GM19467 (cell line): ENCODE results near the gene RALGDS.

Experiments
- ATAC-seq: cut with Tn5 transposase; IDR thresholded peaks from one replicate; pipeline ENCODE4 v1.9.1; 2021; ENCODE audit warnings: mild to moderate bottlenecking, moderate library complexity; ENCODE audit not compliant: unreplicated experiment

Gene RALGDS

DNA sequence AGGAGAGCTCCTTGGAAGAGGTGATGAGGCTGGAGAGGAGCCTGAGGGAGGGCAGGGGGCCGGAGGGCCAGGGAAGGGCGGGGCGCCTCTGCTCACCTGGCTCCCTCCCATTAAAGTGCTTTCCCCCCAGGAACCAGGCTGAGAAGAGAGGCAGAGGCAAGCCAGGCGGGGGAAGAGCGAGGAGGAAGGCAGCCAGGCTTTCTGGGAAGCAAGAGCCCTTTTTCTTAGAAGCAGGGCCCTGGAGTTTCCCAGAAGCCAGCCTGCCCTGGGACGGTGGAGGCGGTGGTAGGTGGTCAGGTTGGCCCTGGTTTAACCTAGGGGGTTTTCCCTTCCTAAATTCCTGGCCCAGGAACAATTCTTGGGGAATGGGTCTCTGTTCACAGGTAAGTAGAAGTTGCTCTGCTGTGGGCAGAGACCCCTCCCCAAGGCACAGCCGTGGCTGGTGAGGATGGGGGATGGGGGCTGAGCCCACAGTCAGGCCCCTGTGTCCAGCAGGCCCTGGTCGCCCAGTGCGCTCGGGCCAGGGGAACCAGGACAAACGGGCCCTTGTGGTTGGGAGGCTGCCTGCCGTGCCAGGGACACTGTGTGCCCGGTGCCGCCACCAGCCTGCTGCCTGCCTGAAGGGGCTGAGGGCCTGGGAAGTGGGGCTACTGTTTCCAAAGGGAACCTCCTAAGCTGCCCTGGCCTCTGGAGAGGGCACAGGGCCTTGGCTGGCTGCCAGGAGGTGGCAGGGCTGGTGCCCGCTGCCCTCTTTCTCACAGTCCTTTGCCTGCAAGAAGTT lies 16.6 kb upstream of the RALGDS start:
- ATAC-seq, result no peak

DNA sequence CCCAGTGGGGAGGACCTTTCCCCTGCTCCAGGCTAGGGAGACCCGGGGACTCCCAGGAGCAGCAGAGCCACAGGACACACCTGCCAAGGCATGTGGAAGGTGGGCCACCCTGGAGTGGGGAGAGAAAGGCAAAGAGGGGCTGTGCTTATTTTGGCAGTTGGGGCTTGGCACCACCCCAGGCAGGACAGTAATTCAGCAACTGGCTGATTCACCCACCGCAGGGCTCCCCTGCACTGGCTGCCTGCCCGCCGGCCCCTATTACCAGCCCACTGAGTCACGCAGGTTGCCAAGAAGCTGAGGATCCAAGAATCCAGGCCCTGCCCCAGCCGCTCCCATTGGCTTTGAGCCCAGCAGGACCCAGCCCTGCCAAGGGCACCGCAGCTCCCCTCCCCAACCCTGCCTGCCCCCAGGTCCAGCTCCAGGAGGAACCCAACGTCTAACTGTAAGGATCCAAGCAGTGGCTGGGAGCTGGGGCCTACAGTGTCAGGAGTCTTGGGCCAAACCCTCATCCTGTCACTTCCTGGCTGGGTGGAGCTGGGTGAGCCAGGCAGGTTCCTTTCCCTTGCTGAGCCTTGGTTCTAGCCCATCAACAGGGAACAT lies 14.2 kb upstream of the RALGDS start:
- no peak for ATAC-seq

DNA sequence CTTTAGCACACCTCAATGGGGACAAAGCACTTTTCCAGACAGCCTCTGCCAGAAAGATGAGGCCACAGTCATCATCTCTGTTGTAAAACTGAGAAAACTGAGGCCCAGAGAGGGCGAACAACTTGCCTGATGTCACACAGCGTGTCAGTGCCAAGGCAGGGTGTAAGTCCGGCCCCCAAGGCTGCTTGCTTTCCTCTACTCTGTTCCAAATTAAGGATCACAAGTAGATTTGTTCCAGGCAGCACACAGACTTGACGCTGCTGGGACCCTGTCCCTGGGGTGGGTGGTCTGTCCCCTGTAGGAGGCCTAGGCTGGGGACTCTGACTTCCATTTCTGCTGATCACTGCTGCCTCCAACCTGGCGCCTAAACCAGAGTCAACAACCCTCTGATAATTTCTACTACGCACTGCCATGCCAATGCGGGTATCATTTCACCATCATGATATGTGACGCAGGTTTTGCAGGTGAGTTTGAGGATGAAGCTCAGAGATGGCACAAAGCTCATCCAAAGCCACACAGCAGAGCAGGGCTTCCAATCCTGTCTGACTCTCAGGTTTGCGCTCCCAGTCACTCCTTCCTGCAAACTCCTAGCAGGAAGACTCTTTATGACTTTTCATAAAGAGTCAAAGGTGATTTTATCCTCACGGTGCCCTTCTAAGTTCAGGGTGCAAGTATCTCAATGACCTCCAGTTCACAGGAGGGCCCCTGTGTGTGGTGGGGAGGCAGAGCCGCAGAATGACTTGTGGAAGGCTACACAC lies 13.5 kb upstream of the RALGDS start:
- no peak for ATAC-seq

DNA sequence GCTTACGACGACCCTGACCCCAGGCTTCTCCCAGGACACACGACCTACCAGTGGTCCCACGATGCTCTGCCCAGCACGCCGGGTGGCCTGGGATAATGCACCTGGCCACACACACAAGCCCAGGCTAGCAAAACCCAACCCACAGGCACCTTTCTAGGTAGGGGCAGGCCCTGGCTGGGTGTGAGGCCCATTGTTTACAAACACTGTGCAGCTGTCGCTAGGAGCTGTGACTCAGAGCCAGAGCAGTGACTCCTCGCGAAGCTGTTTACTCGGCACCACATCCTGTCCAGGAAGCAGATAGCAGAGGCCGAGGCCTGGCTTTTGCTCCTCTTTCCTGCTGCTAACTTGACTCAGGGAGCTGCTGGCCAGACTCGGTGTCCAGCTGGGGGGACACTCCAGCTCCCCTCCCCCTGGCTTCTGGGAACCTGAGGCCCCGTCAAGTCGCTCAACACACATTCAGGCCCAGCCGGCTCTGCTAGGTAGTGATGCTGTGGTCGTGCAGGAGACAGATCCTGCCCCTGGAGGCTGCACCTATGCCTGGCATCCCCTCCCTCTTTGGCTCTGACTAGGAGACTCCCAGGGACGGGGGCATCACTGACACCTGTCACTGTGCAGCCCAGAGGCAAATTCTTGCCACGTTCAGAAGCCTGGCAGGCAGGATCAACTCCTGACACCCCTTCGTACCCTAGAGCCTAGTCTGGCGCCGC lies 12.8 kb upstream of the RALGDS start:
- peak; percentile 86 for ATAC-seq

DNA sequence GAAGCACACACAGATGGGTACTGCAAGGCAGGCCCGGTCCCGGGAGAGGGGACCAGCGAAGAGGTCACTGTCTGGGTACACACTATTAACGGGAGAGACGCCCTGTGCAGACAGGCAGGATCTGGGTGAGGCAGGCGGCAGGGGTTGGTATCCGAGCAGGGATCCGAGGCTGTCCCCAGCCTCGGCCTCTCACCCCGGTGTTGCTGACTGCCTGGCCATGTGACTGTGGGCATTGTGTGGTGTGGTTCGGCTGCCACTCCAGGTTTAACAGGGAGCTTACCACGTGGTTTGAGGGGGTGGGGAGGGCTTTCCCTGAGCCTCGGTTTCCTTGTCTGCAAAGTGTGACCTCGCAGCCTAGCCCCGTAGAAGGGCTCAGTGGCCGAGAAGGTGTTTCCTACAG lies 11.1 kb upstream of the RALGDS start:
- ATAC-seq, result no peak

DNA sequence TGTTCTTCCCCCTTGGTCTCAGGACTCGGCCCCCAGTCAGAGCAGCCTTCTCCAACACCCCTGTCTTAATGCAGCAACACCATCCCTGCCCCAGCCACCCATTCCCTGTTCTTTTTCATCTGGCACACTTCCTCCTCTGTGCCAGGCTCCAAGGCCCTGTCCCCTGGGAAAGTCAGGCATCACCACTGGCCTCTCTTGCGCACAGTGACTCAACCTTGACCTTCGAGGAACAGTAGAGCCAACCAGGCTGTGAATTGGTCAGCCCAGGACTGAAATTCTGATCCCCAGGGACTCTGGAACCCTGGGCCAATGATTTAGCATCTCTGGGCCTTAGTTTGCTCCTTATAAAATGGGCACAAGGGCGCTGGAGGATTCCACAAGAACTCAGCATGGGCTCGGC lies 10.5 kb upstream of the RALGDS start:
- no peak for ATAC-seq

DNA sequence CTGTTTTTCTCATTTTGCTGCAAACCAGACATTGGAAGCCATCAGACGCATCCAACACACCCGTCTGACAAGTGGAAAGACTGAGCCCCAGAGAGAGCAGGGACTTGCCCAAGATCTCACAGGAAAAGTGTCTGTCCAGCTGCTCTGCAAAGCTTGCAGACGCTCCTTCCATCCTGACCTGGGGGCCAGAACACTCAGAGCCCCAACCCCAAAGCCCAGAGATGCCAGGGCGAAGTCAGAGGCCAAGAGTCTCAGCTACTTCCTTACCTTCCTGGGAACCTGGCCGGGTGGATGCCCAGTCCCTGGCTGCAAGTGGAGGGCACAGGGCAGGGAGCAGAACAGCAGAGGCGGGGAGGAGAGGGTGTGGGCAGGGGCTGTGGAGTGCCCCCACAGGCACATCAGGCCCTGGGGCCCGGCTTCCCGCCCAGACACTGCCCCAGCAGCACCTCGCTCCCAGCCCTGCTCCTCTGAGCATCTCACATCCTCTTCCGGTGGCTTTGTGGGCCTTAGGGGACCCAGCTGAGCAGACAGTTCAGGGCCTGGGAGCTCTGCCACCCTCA lies 9.7 kb upstream of the RALGDS start:
- no peak for ATAC-seq

DNA sequence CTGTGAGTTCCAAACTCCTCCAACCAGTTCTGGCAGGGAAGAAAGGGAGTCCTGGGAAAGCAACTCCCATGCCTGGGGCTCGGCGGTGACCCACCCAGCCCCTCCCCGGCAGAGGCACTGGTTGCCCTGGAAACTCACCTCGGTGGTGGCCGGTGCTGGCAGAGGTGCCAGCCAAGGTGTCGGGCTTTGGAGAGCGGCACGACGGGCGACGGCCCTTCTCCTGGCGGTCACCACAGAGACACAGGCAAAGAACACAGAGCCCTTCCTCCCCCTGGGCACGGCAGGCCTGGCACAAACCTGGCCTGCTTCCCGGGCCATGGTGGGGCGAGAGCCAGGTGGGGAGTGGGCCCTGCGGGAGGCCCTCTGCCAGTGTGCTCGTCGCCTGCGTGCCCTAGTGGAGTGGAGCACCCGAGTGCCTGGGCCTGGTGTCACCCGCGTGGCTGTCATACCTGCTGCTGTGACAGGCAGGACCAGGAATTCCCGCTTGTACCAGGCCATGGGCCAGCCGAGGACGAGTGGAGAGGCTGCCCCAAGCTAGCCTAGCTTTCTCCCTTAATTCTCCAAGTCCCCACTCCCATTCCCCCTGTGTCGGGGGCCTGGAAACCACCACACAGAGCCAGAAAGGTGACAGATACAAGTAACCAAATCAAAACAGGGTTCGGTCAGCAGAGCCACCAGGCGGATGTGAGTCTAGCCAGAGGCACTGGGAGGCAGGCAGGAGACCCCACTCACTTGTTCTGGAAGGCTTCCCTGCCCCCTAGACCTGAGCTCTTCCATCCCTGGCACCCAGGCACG lies 8.2 kb upstream of the RALGDS start:
- no peak for ATAC-seq

DNA sequence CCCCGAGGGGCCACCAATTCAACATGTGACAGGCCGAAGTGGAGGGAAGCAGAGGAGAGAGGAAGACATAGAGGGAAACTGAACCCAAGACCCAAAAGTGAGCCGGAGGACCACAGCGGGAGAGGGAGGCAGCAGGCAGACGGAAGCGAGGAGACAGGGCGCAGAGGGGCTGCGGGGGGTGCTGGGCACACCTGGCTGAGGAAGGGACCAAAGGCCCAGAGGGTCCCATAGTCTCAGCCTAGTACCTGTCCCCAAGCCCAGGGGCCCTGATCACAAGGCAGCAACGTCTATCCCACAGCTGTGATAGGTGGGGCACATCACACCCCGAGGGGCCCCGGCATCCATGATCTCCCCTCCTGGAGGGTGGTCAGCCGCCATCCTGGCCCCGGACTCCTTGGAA lies 7.1 kb upstream of the RALGDS start:
- no peak for ATAC-seq

DNA sequence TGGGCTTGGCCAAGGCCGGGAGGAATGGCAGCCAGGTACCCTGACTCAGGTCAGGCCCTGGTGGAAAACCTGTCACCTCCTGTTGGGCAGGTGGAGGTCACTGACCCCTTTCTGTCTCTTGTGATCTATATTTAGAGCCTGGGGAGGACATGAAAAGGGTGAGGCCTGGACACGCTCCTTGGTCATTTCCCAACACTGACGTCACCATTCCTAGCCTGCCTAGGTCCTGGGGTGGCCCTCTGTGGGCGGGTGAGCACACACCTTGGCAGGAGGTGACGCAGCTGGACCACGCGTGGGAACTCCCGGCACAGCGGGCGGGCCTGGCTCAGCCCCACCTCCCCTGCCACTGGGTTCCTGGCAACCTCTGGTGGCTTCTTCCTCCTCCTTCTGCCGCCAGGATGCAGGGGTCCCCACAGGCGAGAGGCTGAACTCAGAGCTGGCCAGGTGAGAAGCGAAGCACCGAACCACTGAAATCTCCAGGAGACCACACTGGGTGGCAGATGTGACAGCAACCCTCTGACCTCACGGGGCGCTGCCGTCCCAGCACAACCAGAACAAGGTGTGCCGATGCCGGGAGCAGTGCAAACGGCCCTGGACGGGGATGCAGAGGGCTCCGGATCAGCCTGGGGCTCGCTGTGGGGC lies 6.4 kb upstream of the RALGDS start:
- no peak for ATAC-seq

DNA sequence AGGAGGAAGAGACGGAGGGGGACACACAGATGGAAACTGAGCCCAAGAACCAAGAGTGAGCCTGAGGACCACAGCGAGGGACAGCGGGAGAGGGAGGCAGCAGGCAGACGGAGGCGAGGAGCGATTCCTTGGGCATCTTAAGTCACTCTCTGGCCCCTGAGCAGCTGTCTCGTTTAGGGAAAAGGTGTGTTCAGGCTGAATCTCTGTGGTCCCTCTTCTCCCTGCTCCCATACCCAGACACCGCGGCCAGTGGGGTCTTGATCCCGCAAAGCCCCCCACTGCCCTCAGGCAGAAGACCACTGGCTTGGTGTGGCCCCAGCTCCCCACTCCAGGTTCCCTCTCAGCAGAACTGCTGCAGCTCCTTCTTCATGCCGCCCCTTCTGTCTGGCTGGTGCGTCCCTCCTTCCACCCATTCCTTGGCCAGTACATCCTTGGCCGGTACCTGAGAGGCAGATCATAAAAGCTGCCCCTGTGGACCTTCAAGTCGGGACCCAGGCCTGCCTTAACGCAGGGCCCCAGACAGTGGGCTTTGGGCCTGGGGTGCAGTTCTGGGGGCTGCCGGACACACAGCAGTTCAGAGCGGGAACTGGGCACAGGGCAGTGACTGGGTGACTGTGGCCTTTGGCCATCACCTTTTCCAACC lies 5.8 kb upstream of the RALGDS start:
- no peak for ATAC-seq

DNA sequence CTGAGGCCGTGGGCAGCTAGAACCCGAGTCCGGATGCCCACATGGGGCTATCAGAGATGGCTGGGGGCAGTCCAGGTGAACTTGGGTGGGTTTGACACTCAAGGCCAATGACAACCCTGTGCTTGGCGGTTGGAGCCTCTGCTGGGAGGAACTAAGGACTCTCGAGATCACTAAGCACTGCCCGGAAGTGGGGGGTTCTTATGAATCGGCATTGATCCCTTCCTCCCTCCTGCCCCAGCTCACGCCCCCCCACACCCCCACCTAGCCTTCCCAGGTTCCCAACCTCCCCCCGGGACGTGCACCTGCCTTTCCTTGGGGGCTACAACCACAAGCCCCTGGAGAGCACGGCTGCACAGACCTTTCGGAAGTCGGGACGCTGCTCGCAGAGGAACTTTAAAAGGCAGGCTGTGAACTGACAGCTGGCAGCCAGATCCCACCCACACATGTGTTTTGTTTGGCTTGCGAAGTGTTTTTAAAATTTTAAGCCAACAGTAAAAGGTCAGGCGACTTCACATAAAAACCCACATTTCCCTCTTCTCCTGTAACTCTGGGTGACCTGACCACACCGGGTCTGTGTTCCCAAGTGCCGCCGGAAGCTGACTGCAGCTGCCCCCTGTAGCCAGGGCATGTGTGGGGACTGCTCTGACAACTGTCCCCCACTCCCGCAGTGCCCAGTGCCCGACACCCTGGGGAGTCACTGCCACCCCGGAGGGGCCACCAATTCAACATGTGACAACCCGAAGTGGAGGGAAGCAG lies 5.1 kb upstream of the RALGDS start:
- ATAC-seq, result no peak

DNA sequence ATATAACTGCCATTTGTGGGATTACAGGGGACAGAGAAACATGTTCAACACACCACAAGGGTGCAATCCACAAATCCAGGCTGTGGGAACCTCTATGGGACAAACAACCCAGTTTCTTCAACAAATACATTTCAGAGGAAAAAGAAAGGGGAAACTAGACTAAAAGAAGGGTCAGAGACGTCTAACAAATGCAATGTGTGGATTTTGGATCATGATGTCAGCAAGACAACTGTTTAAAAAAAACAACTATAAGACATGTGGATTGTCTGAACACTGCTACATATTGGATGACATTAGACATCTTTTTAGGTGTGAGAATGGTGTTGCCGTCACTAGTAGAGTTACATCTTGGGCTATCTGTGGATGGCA lies 3.9 kb upstream of the RALGDS start:
- ATAC-seq, result no peak

DNA sequence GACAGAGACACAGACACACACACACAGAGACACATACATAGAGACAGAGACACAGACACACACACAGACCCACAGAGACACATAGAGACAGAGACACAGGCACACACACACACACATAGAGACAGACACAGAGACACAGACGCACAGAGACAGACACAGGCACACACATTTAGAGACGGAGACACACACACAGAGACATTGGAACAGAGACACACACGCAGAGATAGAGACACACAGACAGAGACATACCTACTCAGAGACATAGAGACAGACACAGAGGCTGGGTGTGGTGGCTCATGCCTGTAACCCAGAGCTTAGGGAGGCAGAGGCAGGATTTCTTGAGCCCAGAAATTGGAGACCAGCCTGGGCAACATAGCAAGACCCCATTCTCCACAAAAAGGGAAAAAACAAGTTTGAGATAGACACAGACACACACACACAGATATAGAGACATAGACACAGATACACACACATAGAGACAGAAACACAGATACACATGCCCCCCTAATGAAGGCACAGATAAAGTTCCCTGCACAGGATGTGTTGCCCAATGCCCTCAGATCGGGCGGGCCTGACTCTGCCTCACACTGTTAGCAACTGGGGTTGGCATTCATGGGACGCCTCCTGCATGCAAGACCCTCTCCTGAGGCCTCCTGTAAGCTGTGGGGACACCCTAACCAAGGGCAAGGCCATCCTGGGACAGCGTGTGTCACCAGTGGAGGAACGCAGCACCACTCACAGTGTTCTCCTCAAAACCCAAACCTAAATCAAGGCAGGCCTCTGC lies 3.3 kb upstream of the RALGDS start:
- no peak for ATAC-seq

DNA sequence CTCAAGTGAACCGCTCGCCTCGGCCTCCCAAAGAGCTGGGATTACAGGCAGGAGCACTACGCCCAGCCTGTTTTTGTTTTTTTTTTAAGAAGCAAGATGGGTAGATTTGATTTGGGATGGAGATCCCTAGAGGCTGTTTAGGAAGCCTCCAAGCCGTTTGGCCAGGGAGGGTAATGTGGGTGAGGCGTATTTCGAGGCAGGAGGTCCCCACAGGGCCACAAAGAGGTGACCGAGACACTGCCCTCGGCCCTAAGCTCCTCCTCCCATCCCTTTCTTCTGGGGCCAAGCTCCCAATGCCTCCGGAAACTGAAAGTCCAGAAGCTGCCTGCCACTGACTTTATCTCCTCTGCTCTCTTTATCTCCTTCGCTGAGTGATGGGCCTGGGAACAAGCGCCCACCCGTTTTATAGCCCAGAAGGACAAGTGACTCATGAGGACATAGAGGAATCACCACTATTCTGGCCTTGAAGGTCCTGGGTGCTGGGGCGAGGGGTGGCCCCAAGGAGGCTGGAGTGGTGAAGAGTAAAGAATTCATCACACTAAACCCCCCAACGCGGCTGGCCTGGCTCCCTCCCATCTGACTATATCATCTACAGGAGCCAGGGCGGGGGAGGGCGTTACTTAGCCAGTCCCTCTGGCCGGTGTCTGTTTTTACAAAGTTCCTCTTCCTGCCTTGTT lies 2.0 kb upstream of the RALGDS start:
- no peak for ATAC-seq

DNA sequence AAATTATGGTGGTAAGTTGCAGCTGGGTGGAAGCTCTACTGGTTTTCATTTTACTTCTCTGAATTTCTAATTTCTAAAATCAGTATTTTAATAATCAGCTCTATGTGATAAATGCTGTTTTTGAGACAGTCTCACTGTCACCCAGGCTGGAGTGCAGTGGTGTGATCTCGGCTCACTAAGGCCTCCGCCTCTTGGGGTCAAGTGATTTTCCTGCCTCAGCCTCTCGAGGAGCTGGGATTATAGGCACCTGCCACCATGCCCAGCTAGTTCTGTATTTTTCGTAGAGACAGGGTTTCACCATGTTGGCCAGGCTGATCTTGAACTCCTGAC lies 1.5 kb upstream of the RALGDS start:
- ATAC-seq, result no peak

DNA sequence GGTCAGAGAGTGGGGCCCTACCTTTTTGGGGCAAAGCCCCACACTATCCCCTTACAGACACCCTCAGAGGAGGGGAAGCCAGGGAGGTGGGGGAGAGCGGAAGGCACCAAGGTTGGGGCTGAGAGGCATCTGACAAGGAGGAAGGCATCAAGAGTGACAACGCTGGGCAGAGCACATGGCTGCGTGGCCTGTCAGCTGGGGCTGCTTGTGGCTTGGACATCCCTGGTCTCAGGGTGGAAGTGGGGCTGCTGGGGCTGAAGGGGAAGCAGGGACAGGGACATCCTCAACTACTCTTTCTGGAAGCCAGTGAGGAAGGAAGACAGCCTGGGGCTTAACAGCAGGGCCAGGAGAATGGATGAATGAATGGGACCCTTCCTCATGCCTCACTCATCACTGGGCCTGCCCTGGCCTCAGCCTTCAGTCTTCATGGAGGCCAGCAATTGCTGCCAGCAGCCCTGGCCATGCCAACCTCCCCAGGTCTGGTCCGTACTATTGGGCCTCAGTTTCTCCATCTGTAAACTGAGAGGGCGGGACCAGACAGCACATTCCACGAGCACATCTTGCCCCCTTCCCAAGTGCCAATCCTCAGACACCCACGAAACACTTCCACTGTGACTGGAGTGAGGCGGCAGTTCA lies 993 bp upstream of the RALGDS start:
- no peak for ATAC-seq
